Measurements from ENCODE around the gene SHC3. TPM values are rescaled to one million over a fixed set of nuclear protein-coding genes. Genes with fewer than 3 reads are reported as not detected.

SHC3 gene
- total and polyA plus RNA-seq, 2 of the 4 experiments (the other 2 are of a cell fraction): 4.5 to 13.3 TPM

DNA sequence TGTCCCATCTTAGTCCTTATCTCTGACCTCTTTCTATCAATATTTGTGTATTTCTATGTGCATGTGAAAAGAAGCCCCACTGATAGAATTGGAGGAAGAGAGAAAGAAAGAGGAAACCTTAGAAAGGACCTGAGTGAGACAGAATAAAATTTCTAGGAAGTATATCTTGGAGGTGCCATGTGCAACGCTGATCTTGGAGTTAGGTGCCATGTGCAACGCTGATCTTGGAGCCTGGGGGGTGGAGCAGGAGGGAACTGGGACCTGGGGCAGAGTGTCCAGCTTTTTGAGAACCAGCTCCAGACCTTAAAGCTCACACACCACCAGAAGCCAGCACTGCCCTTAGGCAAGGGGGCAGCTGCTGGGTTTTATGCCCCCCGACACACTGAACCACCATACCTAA is 89.4 kb downstream of the SHC3 start:
- BruUV-seq (replicated peaks): no TSS peak
- ChIA-PET POLR2A (ENCODE audit: unreplicated experiment) (no interaction called here), CTCF (no interaction called here)
- no peak overlapping the region for H2BK5ac ChIP-seq (ENCODE audit: low read depth, low read length, poor library complexity, severe bottlenecking)
- H2BK20ac ChIP-seq (ENCODE audit: low read depth, low read length): no peak overlapping the region
- no peak overlapping the region for H3K14ac ChIP-seq (replicated peaks; ENCODE audit: low read depth, low read length)
- H2AK9ac ChIP-seq (replicated peaks; ENCODE audit: low read depth, low read length, poor library complexity): no peak overlapping the region
- H3K23ac ChIP-seq (ENCODE audit: low read depth, low read length): no peak overlapping the region
- H3K36me3 ChIP-seq (ENCODE audit: control insufficient read depth, insufficient read depth, low read length): no peaks in the 10 kb centered on the region
- no peaks in the 10 kb centered on the region; a peak in 1 of 4 replicates for H3K79me1 ChIP-seq (ENCODE audit: low read depth in 1 of 2, low read length in 2 of 2)
- in situ Hi-C loops (cut with MboI; ENCODE audit: low sequenced_read_pairs): no loop called here
- H3K56ac ChIP-seq (ENCODE audit: extremely low read depth, insufficient read depth, low read length): no peak overlapping the region
- H3K27me3 ChIP-seq (ENCODE audit: control insufficient read depth, insufficient read depth, low read length): no peaks in the 10 kb centered on the region
- dilution Hi-C loops (cut with HindIII; ENCODE audit: low sequenced_read_pairs, unreplicated experiment): no loop called here
- intact Hi-C loops (cut with micrococcal nuclease): no loop called here
- no peak overlapping the region for H4K91ac ChIP-seq (ENCODE audit: insufficient read depth, low read depth, low read length)
- no peak overlapping the region for H3K4ac ChIP-seq (ENCODE audit: low read depth, low read length)
- H2BK120ac ChIP-seq (ENCODE audit: low read depth, low read length): no peak overlapping the region
- no peak overlapping the region for H3K4me3 ChIP-seq (ENCODE audit: insufficient read depth, low read depth, low read length)
- H2AFZ ChIP-seq (replicated peaks; ENCODE audit: low read length, poor library complexity): no peak overlapping the region
- H4K8ac ChIP-seq (ENCODE audit: low read depth in 2 of 2, low read length in 2 of 2): no peak overlapping the region
- WGBS, 2 experiments (ENCODE audit: extremely low coverage in 2 of 2, insufficient read length in 1 of 2): no CpG with 5 or more reads among the region's 3 CpGs
- no peak overlapping the region for H3K18ac ChIP-seq (ENCODE audit: low read depth, low read length)
- no peak overlapping the region for H3K27ac ChIP-seq (ENCODE audit: insufficient read depth, low read length)
- no peak overlapping the region for H2BK15ac ChIP-seq (ENCODE audit: low read depth, low read length)
- TF ChIP-seq CEBPB (IDR thresholded peaks at IDR 0.05; ENCODE audit: low read depth, low read length) (no peak), MXI1 (IDR thresholded peaks at IDR 0.05; ENCODE audit: borderline replicate concordance, low read depth, low read length) (no peak), MAFK (IDR thresholded peaks at IDR 0.05; ENCODE audit: low read depth, low read length) (no peak), RAD21 (IDR thresholded peaks at IDR 0.05; ENCODE audit: low read length) (no peak), RCOR1 (IDR thresholded peaks at IDR 0.05; ENCODE audit: insufficient replicate concordance, low read length) (no peak), POLR2A (IDR thresholded peaks at IDR 0.05; ENCODE audit: low read depth, low read length) (no peak), BHLHE40 (IDR thresholded peaks at IDR 0.05; ENCODE audit: low read depth, low read length) (no peak), NFE2L2 (IDR thresholded peaks at IDR 0.05; ENCODE audit: low read depth, low read length) (no peak), RFX5 (IDR thresholded peaks at IDR 0.05; ENCODE audit: low read depth, low read length) (no peak), CHD1 (IDR thresholded peaks at IDR 0.05; ENCODE audit: low read depth, low read length) (no peak), SMC3 (IDR thresholded peaks at IDR 0.05; ENCODE audit: low read depth, low read length) (no peak), MAZ (IDR thresholded peaks at IDR 0.05; ENCODE audit: borderline replicate concordance, low read depth, low read length) (no peak), FOS (IDR thresholded peaks at IDR 0.05; ENCODE audit: low read depth, low read length) (no peak)
- TF ChIP-seq, protein P1, sequence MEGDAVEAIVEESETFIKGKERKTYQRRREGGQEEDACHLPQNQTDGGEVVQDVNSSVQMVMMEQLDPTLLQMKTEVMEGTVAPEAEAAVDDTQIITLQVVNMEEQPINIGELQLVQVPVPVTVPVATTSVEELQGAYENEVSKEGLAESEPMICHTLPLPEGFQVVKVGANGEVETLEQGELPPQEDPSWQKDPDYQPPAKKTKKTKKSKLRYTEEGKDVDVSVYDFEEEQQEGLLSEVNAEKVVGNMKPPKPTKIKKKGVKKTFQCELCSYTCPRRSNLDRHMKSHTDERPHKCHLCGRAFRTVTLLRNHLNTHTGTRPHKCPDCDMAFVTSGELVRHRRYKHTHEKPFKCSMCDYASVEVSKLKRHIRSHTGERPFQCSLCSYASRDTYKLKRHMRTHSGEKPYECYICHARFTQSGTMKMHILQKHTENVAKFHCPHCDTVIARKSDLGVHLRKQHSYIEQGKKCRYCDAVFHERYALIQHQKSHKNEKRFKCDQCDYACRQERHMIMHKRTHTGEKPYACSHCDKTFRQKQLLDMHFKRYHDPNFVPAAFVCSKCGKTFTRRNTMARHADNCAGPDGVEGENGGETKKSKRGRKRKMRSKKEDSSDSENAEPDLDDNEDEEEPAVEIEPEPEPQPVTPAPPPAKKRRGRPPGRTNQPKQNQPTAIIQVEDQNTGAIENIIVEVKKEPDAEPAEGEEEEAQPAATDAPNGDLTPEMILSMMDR (conservative IDR thresholded peaks at IDR 0.05; ENCODE audit: low read depth, low read length): no peak
- TF ChIP-seq, protein P2, sequence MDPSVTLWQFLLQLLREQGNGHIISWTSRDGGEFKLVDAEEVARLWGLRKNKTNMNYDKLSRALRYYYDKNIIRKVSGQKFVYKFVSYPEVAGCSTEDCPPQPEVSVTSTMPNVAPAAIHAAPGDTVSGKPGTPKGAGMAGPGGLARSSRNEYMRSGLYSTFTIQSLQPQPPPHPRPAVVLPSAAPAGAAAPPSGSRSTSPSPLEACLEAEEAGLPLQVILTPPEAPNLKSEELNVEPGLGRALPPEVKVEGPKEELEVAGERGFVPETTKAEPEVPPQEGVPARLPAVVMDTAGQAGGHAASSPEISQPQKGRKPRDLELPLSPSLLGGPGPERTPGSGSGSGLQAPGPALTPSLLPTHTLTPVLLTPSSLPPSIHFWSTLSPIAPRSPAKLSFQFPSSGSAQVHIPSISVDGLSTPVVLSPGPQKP (IDR thresholded peaks at IDR 0.05; ENCODE audit: borderline replicate concordance, low read depth, low read length): no peak
- TF ChIP-seq, protein P3, sequence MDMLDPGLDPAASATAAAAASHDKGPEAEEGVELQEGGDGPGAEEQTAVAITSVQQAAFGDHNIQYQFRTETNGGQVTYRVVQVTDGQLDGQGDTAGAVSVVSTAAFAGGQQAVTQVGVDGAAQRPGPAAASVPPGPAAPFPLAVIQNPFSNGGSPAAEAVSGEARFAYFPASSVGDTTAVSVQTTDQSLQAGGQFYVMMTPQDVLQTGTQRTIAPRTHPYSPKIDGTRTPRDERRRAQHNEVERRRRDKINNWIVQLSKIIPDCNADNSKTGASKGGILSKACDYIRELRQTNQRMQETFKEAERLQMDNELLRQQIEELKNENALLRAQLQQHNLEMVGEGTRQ (IDR thresholded peaks at IDR 0.05; ENCODE audit: low read depth, low read length): no peak
- no peak overlapping the region for H2AK5ac ChIP-seq (ENCODE audit: low read depth, low read length)
- no peak overlapping the region for H3K4me2 ChIP-seq (ENCODE audit: low read depth, low read length)
- H3K9ac ChIP-seq (ENCODE audit: low read depth, low read length): no peak overlapping the region
- ATAC-seq (ENCODE audit: low read depth) (no peak), DNase-seq (no peak)
- no peaks in the 10 kb centered on the region for H3K4me1 ChIP-seq (ENCODE audit: control insufficient read depth, insufficient read depth, low read length)
- H3K9me1 ChIP-seq (ENCODE audit: insufficient read depth, low read length): peaks cover 4% of the 10 kb centered on the region
- H3K9me3 ChIP-seq (ENCODE audit: control insufficient read depth, insufficient read depth, low read length): no peaks in the 10 kb centered on the region
- no peaks in the 10 kb centered on the region; the same call in 1 of the 2 replicates for H4K20me1 ChIP-seq (ENCODE audit: insufficient read depth, low read length)
- no peak overlapping the region for H4K5ac ChIP-seq (ENCODE audit: low read depth, low read length)
